GM23248 (cell line): ENCODE data around the gene ST6GAL1. TPM values are rescaled to one million over a fixed set of nuclear protein-coding genes. Genes with fewer than 3 reads are reported as not detected.
A peak's percentile ranks its signal among the peaks of the same experiment; 100 is the strongest.

ENCODE experiments used
- DNase-seq: peaks from one replicate; pipeline ENCODE4 v3.0.0-alpha.2; 2015
- H2AFZ ChIP-seq: fragments of 200-600 bp; sonication (generic); 2 replicates; pipeline ENCODE4 v1.6.1; 2016; ENCODE audit warnings: antibody characterized with exemption
- H3F3A ChIP-seq: fragments of 200-600 bp; sonication (generic); 2 replicates; pipeline ENCODE4 v1.6.1; 2016; ENCODE audit warnings: mild to moderate bottlenecking, antibody characterized with exemption, mixed run types; ENCODE audit not compliant: insufficient read depth
- H3K27ac ChIP-seq: fragments of 200-600 bp; sonication (generic); 2 replicates; pipeline ENCODE4 v1.5.1; 2016; ENCODE audit warnings: mild to moderate bottlenecking
- H3K27me3 ChIP-seq: fragments of 200-600 bp; sonication (generic); replicated peaks from 2 replicates; pipeline ENCODE4 v1.6.1; 2016; ENCODE audit warnings: mild to moderate bottlenecking; ENCODE audit not compliant: insufficient read depth
- H3K36me3 ChIP-seq: fragments of 200-600 bp; sonication (generic); 2 replicates; pipeline ENCODE4 v1.6.1; 2016; ENCODE audit warnings: low read depth, mild to moderate bottlenecking
- H3K4me1 ChIP-seq: fragments of 200-600 bp; sonication (generic); 2 replicates; pipeline ENCODE4 v1.6.1; 2016; ENCODE audit warnings: mild to moderate bottlenecking; ENCODE audit not compliant: insufficient read depth
- H3K4me2 ChIP-seq: fragments of 200-600 bp; sonication (generic); one replicate; pipeline ENCODE4 v1.6.1; 2016; ENCODE audit warnings: mild to moderate bottlenecking; ENCODE audit not compliant: unreplicated experiment
- H3K4me3 ChIP-seq: fragments of 200-600 bp; sonication (generic); 2 replicates; pipeline ENCODE4 v1.5.1; 2016; ENCODE audit warnings: mild to moderate bottlenecking
- H3K79me2 ChIP-seq: fragments of 200-600 bp; sonication (generic); 2 replicates; pipeline ENCODE4 v1.6.1; 2016; ENCODE audit warnings: mild to moderate bottlenecking; ENCODE audit not compliant: insufficient read depth
- H3K9ac ChIP-seq: fragments of 200-600 bp; sonication (generic); 2 replicates; pipeline ENCODE4 v1.6.1; 2016; ENCODE audit warnings: mild to moderate bottlenecking
- H3K9me2 ChIP-seq: fragments of 200-600 bp; sonication (generic); 2 replicates; pipeline ENCODE4 v1.6.1; 2016; ENCODE audit warnings: mixed run types, mild to moderate bottlenecking, moderate library complexity; ENCODE audit not compliant: insufficient read depth
- H3K9me3 ChIP-seq: fragments of 200-600 bp; sonication (generic); one replicate; pipeline ENCODE4 v1.6.1; 2017; ENCODE audit warnings: low read depth
- H4K20me1 ChIP-seq: fragments of 200-600 bp; sonication (generic); 2 replicates; pipeline ENCODE4 v1.6.0; 2016; ENCODE audit not compliant: insufficient read depth
- EZH2 ChIP-seq: fragments of 200-600 bp; sonication (generic); IDR thresholded peaks from 2 replicates; pipeline ENCODE4 v1.6.1; 2018; ENCODE audit warnings: antibody characterized with exemption, mild to moderate bottlenecking; ENCODE audit not compliant: insufficient read depth, poor library complexity, severe bottlenecking
- EZH2phosphoT487 ChIP-seq: fragments of 200-600 bp; sonication (generic); IDR thresholded peaks from 2 replicates; pipeline ENCODE4 v1.6.1; 2018; ENCODE audit warnings: antibody characterized with exemption, moderate library complexity, mild to moderate bottlenecking, low read depth; ENCODE audit not compliant: insufficient read depth
- WGBS, 2 experiments: methylation state at CpG; one replicate each; pipeline ENCODE4 v1.1.6; 2015 to 2017; ENCODE audit warnings: low lambda C conversion rate in 2 of 2, low coverage in 1 of 2; ENCODE audit errors: missing lambda C conversion rate in 2 of 2; 5-methylcytosine and 5-hydroxymethylcytosine counted together
- in situ Hi-C: fragments of 300-500 bp; cut with MboI; formaldehyde crosslinking; loops from 2 replicates; pipeline ENCODE4 v1.15.0; 2020
- polyA plus RNA-seq: library from polyadenylated mRNA; unstranded; fragments of >200 nt; fragmentation: Nextera tagmentation; extraction: Ambion mirVana; gene quantifications from 2 replicates; pipeline ENCODE4 v1.2.1, GENCODE V29; 2016
- total RNA-seq: library from RNA; depleted of rRNA; stranded (reverse); fragments of >200 nt; shearing (Covaris generic); gene quantifications from 2 replicates; pipeline ENCODE4 v1.2.3, GENCODE V29; 2014

Gene ST6GAL1
- total and polyA plus RNA-seq, 2 experiments from 2014 or later, result 0.20 TPM; not detected in 1

- Histone ChIP-seq H3K27ac (no peak overlapping the region), H4K20me1 (no peaks in the 10 kb centered on the region), H3K36me3 (no peaks in the 10 kb centered on the region), H3F3A (no peaks in the 10 kb centered on the region), H2AFZ (no peak overlapping the region), H3K4me1 (no peaks in the 10 kb centered on the region), H3K4me2 (no peak overlapping the region), H3K9me3 (no peaks in the 10 kb centered on the region), H3K79me2 (no peaks in the 10 kb centered on the region), H3K9ac (no peak overlapping the region), H3K9me2 (no peaks in the 10 kb centered on the region), H3K4me3 (no peak overlapping the region), H3K27me3 (no peaks in the 10 kb centered on the region)
- in situ Hi-C loops, result no loop called here
- 70 to 73% methylated on average over 3 of the region's 3 CpGs for WGBS, 2 experiments
- TF ChIP-seq EZH2phosphoT487 (no peak), EZH2 (no peak)
- no peak for DNase-seq
Observed at GRCh38 chr3:187107989-187108388, 177.7 kb downstream of the ST6GAL1 start.

- Histone ChIP-seq H3K27me3 (no peaks in the 10 kb centered on the region), H3F3A (no peaks in the 10 kb centered on the region), H3K9ac (no peak overlapping the region), H3K36me3 (no peaks in the 10 kb centered on the region), H3K79me2 (no peaks in the 10 kb centered on the region), H3K9me3 (no peaks in the 10 kb centered on the region), H3K27ac (no peak overlapping the region), H2AFZ (no peak overlapping the region), H3K9me2 (no peaks in the 10 kb centered on the region), H3K4me2 (no peak overlapping the region), H3K4me3 (no peak overlapping the region), H4K20me1 (no peaks in the 10 kb centered on the region), H3K4me1 (no peaks in the 10 kb centered on the region)
- TF ChIP-seq EZH2, result no peak
- no peak for TF ChIP-seq EZH2phosphoT487
- 66 to 96% methylated on average over 1 of the region's 1 CpG for WGBS, 2 experiments
- DNase-seq, result no peak
- in situ Hi-C loops, result no loop called here
Observed at GRCh38 chr3:187110156-187110555, 179.8 kb downstream of the ST6GAL1 start.

- H3K4me1 ChIP-seq, result no peaks in the 10 kb centered on the region
- H3K27ac ChIP-seq, result no peak overlapping the region
- WGBS, 2 experiments, result 47 to 48% methylated on average over 2 of the region's 2 CpGs
- no peak overlapping the region for H3K4me2 ChIP-seq
- peak; percentile 48 for DNase-seq
- no peak for TF ChIP-seq EZH2
- TF ChIP-seq EZH2phosphoT487, result no peak
- H3F3A ChIP-seq, result no peaks in the 10 kb centered on the region
- no peaks in the 10 kb centered on the region for H3K9me3 ChIP-seq
- no peaks in the 10 kb centered on the region for H4K20me1 ChIP-seq
- no peaks in the 10 kb centered on the region for H3K9me2 ChIP-seq
- H3K4me3 ChIP-seq, result no peak overlapping the region
- no peak overlapping the region for H2AFZ ChIP-seq
- H3K36me3 ChIP-seq, result no peaks in the 10 kb centered on the region
- H3K9ac ChIP-seq, result no peak overlapping the region
- in situ Hi-C loops, result no loop called here
- H3K79me2 ChIP-seq, result no peaks in the 10 kb centered on the region
- H3K27me3 ChIP-seq, result no peaks in the 10 kb centered on the region
Observed at GRCh38 chr3:187112934-187113793, 182.8 kb downstream of the ST6GAL1 start.

DNA sequence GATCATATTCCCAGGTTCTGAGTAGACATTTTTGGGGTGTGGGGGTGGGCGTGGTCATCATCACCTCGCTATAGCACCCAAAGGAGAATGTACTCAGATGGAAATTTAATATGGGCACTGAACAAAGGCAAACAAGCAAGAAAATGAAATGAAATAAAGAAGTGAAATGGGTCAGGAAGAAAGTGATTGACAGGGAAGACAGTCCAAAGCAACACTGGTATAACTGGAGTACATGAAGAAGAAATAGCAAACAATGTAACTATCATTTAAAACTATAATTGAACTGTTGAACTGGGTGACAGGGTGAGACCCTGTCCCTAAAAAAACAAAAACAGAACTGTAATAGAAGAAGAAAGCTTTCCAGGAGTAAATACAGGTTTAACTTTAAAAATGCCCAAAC lies 184.2 kb downstream of the ST6GAL1 start:
- Histone ChIP-seq H3K79me2 (no peaks in the 10 kb centered on the region), H3F3A (no peaks in the 10 kb centered on the region), H3K27ac (no peak overlapping the region), H2AFZ (no peak overlapping the region), H3K36me3 (no peaks in the 10 kb centered on the region), H3K4me2 (no peak overlapping the region), H3K27me3 (no peaks in the 10 kb centered on the region), H3K9me2 (no peaks in the 10 kb centered on the region), H3K9me3 (no peaks in the 10 kb centered on the region), H3K9ac (no peak overlapping the region), H3K4me1 (no peaks in the 10 kb centered on the region), H3K4me3 (no peak overlapping the region), H4K20me1 (no peaks in the 10 kb centered on the region)
- 93 to 97% methylated on average over 2 of the region's 2 CpGs for WGBS, 2 experiments
- DNase-seq, result no peak
- TF ChIP-seq EZH2phosphoT487, result no peak
- TF ChIP-seq EZH2, result no peak
- in situ Hi-C loops, result no loop called here

DNA sequence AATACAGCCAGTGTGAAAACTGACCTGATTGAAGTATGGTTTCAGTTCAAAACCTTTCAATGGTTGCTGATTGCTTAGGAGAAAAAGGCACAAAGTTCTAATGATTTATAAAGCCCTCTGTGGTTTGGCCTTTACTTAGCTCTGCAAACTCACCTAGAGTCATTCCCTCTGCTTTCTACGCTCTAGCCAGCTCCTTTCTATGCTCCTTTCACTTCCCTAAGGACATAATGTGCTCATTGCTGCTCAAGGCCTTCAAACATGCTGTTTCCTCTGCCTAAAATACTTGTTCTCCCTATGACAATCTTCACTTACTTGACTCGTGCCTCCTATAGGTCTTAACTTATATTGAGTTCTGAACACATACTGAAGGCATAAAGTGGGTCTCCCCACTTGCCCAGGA lies 190.0 kb downstream of the ST6GAL1 start:
- H4K20me1 ChIP-seq, result no peaks in the 10 kb centered on the region
- WGBS, 2 experiments, result 86 to 95% methylated on average over 2 of the region's 2 CpGs
- H3K27me3 ChIP-seq, result no peaks in the 10 kb centered on the region
- in situ Hi-C loops, result no loop called here
- H3K4me1 ChIP-seq, result no peaks in the 10 kb centered on the region
- no peaks in the 10 kb centered on the region for H3K9me2 ChIP-seq
- no peaks in the 10 kb centered on the region for H3K79me2 ChIP-seq
- no peaks in the 10 kb centered on the region for H3K9me3 ChIP-seq
- no peak overlapping the region for H3K4me3 ChIP-seq
- no peak overlapping the region for H3K9ac ChIP-seq
- H3K27ac ChIP-seq, result no peak overlapping the region
- TF ChIP-seq EZH2phosphoT487 (no peak), EZH2 (no peak)
- H3K36me3 ChIP-seq, result no peaks in the 10 kb centered on the region
- H3K4me2 ChIP-seq, result no peak overlapping the region
- no peak overlapping the region for H2AFZ ChIP-seq
- DNase-seq, result no peak
- no peaks in the 10 kb centered on the region for H3F3A ChIP-seq
